NOMO-1 treated with DMSO at 0.1 percent for 48 hours (cell line): Measurements from ENCODE around the gene IPCEF1.

Experiments used
- DNase-seq: peaks from one replicate; lab custom pipeline; 2025; ENCODE audit not compliant: unreplicated experiment; lab: John Stamatoyannopoulos, UW

The IPCEF1 gene

DNA sequence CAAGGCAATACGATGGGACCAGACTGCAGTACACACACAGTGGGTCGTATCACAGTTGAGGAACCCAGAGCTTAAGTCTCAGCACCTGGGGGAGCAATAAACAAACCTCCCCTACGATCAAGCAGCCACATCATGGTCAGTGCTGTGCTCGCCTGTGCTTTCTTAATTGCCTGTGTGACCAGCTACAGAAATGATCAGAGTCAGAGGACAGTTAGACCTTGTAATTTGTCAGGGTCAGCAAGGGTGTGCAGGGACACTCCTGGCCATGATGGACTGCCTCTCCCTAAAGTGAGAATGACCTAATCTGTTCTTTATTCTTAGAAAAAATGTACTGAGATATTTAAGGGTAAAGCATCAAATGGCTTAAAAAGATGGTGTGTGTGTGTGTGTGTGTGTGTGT, 239.1 kb downstream of the IPCEF1 start:
- no peak for DNase-seq

DNA sequence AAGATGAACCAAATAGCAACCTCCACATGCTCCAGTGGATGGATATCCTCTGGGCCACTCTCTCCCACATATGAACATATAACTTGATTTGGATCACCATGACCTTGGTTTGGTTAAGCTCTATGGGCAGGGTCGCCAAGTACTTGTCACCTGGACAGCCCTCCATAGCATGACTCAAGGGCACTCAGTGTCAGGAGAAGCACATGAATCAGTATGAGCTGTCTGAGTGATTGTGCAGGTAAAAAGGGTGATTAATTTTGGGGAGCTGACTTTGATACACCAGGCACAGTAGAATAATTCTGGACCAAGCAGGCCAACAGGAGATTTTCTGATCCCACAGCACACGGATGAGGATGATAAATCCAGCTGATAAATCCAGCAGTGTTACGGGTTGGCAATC, 243.2 kb downstream of the IPCEF1 start:
- no peak for DNase-seq

DNA sequence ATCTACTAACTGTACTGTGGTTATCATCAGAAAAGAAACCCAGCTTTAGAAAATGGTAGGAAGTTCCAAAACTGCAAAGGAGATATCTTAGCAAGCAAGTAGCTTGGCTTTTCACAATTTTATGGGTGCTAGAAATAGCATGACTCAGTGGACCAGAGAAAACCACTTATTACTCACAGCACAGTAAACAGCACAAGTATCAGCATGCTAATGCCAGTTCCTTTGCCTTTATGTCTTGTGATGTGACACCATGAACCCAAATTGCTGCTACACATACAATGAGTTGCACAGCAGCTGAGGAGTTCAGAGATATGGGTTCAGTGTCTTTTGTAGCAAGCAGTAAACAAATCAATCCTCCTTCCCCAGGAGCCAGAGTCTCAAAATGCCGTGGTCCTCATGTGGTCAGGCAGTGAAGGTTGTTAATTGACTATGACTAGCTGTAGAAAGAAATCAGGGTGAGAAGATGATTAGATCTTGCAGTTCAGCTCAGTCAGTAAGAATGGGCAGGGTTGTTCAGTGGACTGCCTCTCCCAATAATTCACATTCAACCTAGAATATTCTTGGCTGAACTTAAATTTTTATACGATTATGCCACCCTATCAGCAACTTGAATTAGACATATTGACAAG, 244.3 kb downstream of the IPCEF1 start:
- no peak for DNase-seq

DNA sequence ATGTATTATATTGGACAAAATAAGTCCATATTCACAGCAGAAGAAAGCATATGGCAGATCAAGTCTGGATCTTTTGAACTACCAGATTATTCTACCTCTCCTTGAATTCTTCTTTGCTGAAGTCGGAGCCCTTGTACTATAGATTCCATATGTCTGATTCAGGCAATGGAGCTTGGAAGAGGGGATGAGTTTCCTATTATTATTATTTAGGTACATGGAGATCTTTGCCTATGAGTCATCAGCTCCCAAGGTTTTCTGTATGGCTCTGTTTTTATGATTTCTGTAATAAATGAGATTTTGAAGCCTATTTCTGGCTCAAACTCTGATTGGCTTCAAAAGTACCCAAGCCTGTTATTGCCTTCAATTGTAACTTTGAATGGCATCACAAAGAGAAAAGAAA, 245.6 kb downstream of the IPCEF1 start:
- no peak for DNase-seq

DNA sequence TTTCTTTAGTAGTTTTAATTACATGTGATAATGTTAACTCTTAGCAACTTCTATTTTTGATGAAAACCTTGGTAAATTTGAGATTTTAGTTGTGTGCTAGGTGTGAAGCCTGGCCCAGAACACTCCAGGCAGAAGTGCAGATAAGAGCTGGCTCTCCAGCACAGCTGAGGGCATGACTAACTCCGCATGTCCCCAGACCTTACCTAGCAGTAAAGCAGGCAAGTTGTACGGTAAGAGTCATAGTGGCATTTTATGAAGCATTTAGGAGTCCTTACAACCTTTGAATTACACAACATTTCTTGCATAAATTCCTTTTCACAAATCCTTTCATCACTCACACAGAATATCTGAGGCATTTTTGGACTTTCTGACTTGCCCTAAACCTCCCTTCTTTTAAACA, 250.4 kb downstream of the IPCEF1 start:
- peak; percentile 10 for DNase-seq
